Ovary (tissue), 9 donors: ENCODE data around the gene PBXIP1. TPM values are rescaled to one million over a fixed set of nuclear protein-coding genes. Genes with fewer than 3 reads are reported as not detected.
A peak's percentile ranks its signal among the peaks of the same experiment; 100 is the strongest.

Experiments
- DNase-seq, 5 donors: peaks; one replicate each; pipeline ENCODE4 v3.0.0-alpha.2; 2019 to 2020
- H3K27ac ChIP-seq, 2 donors: fragments of 200-600 bp; one replicate each; pipeline versions ENCODE4 v1.5.1 to v1.8.0; 2019 to 2022
- H3K27me3 ChIP-seq: fragments of 200-600 bp; one replicate; pipeline ENCODE4 v1.8.0; 2022
- H3K36me3 ChIP-seq: fragments of 200-600 bp; sonication (generic); one replicate; pipeline ENCODE4 v1.5.1; 2019
- H3K4me1 ChIP-seq: one replicate; pipeline ENCODE4 v1.8.1; 2013; ENCODE audit warnings: mild to moderate bottlenecking, moderate library complexity; ENCODE audit not compliant: insufficient read depth
- H3K4me3 ChIP-seq: fragments of 200-600 bp; sonication (generic); one replicate; pipeline ENCODE4 v1.5.1; 2017
- H3K9me3 ChIP-seq, 2 donors: fragments of 200-600 bp in 1 of 2; sonication (generic) in 1 of 2; one replicate each; pipeline versions ENCODE4 v1.5.1 to v1.8.1; 2013 to 2019; ENCODE audit warnings: mild to moderate bottlenecking in 1 of 2, moderate library complexity in 1 of 2
- EP300 ChIP-seq: sonication (generic); formaldehyde crosslinking; IDR thresholded peaks from one replicate; pipeline ENCODE4 v1.6.1; 2017; ENCODE audit warnings: antibody characterized with exemption
- POLR2A ChIP-seq: fragments of 450-650 bp; IDR thresholded peaks from one replicate; pipeline ENCODE4 v1.6.1; 2017; ENCODE audit warnings: antibody characterized with exemption, mild to moderate bottlenecking, moderate library complexity
- WGBS, 3 donors: extraction: QIAGEN DNeasy Blood & Tissue Kit in 1 of 3; methylation state at CpG; one replicate each; pipeline versions ENCODE4 v1.1.5 to v1.1.7; 2013 to 2017; 5-methylcytosine and 5-hydroxymethylcytosine counted together
- intact Hi-C, 4 donors: fragments of 100-400 bp; cut with DNase I; formaldehyde crosslinking; loops; one replicate each; pipeline versions ENCODE4 v1.11.0 to v1.15.1; 2022 to 2023
- polyA plus RNA-seq, 2 donors: library from polyadenylated mRNA; stranded (reverse); fragments of 200-250 nt in 1 of 2; fragments of 350-450 nt in 1 of 2; fragmentation: Illumina TruSeq in 1 of 2; extraction: RNeasy Lipid Tissue Mini Kit (QIAGEN cat#74804) in 1 of 2; gene quantifications; one replicate each; pipeline ENCODE4 v1.2.3, GENCODE V29; 2013 to 2014
- total RNA-seq, 7 donors: library from RNA; depleted of rRNA in 2 of 7; stranded (reverse); fragments of >200 nt in 2 of 7; fragmentation: NEBNext Ultra II Directional in 3 of 7; extraction: Animal tissue kit (Norgen Biotek cat#: 25700) in 3 of 7; gene quantifications; one replicate each; pipeline versions ENCODE4 v1.1.0 to v1.2.4, GENCODE V29; 2016 to 2023
- TF ChIP-seq, protein P1 (sequence below), 3 donors: fragments of 450-650 bp in 2 of 3; fragments of 200-600 bp in 1 of 3; IDR thresholded peaks; one replicate each; pipeline versions ENCODE4 v1.5.1 to v1.8.0; 2016 to 2022; ENCODE audit warnings: antibody characterized with exemption in 3 of 3, mild to moderate bottlenecking in 1 of 3
- donor health status: DM: no; HTN: no; CAD: no; lungs with moderate emphysema.
- donor health status: DM: no; HTN: no; CAD: no.
- donor health status: Bipolar disorder and iron deficiency.
- donor health status: DM: yes; HTN: yes; CAD: no.
- donor health status: DM: no; HTN: no; CAD: no.
- donor health status: DM: yes; HTN: yes; CAD: no.

PBXIP1 gene
- total and polyA plus RNA-seq, 9 donors, result 78.7 to 170 (median 120) TPM

DNA sequence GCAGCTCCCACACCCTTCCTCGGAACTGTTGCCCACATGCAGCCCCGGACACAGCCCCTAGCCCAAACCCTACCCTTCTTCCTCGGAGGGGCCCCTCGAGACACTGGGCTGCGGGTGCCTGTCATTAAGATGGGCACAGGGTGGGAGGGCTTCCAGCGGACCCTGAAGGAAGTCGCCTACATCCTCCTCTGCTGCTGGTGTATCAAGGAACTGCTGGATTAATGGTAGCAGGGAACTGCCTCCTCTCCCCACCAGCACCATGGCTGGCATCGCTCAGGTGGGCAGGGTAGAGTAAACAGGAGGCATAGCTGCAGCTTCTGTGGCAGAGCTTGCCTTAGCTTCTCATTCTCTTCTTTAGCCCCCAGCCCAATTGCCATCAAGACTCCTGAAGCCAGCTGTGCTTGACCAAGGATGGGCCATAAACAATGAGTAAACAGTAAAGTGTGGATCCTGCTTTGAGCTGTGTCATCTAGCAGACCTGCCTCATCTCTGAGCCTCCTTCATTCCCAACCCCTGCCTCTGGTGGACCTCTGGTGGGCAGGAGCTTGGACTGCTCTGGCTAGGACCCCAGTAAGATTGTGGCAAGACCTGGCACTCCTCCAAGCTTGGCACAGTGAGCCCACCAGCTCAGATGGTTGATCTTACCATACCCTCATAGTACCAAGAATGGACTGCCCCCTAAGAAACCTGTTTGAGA, 37.8 kb upstream of the PBXIP1 start, which contains the start of gene LENEP:
TSS of gene LENEP (plus strand) at position 15 of the 697 bp plus-strand sequence. CDS start at position 37, 22 bp downstream.
- 48 to 59% (median 53%) methylated on average over 8 of the region's 8 CpGs for whole genome bisulfite sequencing, 3 donors

DNA sequence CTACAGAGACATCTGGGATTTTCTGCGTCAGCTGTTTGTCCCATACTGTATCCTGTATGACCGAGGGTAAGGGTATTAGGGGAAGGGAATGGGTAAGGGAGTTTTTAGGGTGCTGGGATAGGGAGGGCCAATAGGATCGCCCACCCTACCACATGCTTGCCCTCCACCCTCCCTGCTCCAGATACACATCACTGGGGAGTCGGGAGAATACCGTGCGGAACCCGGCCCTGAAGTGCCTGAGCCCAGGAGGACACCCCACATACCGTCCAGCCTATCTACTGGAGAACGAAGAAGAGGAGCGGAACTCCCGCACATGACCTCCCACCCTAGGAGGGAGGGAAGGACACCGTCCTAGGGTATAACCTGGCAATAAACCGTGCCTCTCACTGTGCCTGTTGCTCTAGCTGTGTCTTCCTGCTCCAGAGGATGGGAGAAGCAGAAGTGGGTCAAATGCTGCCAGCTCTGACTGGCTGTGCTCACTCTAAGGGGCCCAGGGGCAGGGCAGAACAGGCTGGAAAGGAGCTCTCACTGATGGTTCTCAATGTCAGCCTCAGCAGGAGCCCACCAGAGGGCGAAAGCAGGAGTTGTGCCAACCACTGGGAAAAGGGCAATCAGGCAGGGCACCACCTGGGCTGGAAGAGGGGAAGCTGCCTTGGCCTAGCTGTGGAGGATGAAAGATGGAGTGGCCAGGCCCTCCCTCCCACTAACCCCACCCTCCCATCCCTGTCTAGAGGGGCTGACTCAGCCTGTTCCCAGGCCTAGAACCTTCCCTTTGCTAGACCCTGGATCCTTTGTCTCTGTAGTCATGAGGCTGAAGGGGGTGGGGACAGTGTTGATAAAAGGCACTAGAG, 37.0 kb upstream of the PBXIP1 start:
- Histone ChIP-seq H3K4me1 (no peaks in the 10 kb centered on the region), H3K36me3 (no peaks in the 10 kb centered on the region), H3K4me3 (no peak overlapping the region), H3K27me3 (no peaks in the 10 kb centered on the region), H3K9me3 (no peaks in the 10 kb centered on the region), H3K27ac (no peak overlapping the region)
- TF ChIP-seq POLR2A (no peak), EP300 (no peak)
- TF ChIP-seq, protein P1, sequence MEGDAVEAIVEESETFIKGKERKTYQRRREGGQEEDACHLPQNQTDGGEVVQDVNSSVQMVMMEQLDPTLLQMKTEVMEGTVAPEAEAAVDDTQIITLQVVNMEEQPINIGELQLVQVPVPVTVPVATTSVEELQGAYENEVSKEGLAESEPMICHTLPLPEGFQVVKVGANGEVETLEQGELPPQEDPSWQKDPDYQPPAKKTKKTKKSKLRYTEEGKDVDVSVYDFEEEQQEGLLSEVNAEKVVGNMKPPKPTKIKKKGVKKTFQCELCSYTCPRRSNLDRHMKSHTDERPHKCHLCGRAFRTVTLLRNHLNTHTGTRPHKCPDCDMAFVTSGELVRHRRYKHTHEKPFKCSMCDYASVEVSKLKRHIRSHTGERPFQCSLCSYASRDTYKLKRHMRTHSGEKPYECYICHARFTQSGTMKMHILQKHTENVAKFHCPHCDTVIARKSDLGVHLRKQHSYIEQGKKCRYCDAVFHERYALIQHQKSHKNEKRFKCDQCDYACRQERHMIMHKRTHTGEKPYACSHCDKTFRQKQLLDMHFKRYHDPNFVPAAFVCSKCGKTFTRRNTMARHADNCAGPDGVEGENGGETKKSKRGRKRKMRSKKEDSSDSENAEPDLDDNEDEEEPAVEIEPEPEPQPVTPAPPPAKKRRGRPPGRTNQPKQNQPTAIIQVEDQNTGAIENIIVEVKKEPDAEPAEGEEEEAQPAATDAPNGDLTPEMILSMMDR (IDR thresholded peaks at IDR 0.05), result no peak
- 63 to 72% (median 63%) methylated on average over 14 of the region's 14 CpGs for WGBS, 3 donors
- intact Hi-C loops, result no loop called here
- peak in 1 of 5 donors; percentile 33 for DNase-seq

More for the DNA sequence above, 37.8 kb upstream of the PBXIP1 start, which contains the start of gene LENEP:
- Histone ChIP-seq H3K4me3 (no peak within 1 kb of the TSS), H3K27me3 (no peaks in the 10 kb centered on the region), H3K36me3 (no peaks in the 10 kb centered on the region), H3K9me3 (no peaks in the 10 kb centered on the region), H3K27ac (no peak within 1 kb of the TSS), H3K4me1 (no peaks in the 10 kb centered on the region)
- no peak for TF ChIP-seq POLR2A
- TF ChIP-seq, protein P1 (IDR thresholded peaks at IDR 0.05), result no peak
- TF ChIP-seq EP300, result no peak
- intact Hi-C loops, result no loop called here
- peak in 1 of 5 donors; percentile 35 for DNase-seq

GRCh38 chr1:154990276-154990675, 34.4 kb upstream of the PBXIP1 start:
- Histone ChIP-seq H3K36me3 (no peaks in the 10 kb centered on the region), H3K4me1 (no peaks in the 10 kb centered on the region), H3K4me3 (no peak overlapping the region), H3K9me3 (no peaks in the 10 kb centered on the region), H3K27ac (no peak overlapping the region), H3K27me3 (no peaks in the 10 kb centered on the region)
- intact Hi-C loops, result no loop called here
- 90 to 93% (median 90%) methylated on average over 8 of the region's 8 CpGs for WGBS, 3 donors
- TF ChIP-seq, protein P1 (IDR thresholded peaks at IDR 0.05), result no peak
- TF ChIP-seq EP300 (no peak), POLR2A (no peak)
- no peak for DNase-seq

- Histone ChIP-seq H3K27ac (no peak overlapping the region), H3K36me3 (no peaks in the 10 kb centered on the region), H3K9me3 (no peaks in the 10 kb centered on the region), H3K4me3 (no peak overlapping the region), H3K27me3 (no peaks in the 10 kb centered on the region), H3K4me1 (no peaks in the 10 kb centered on the region)
- no peak for TF ChIP-seq POLR2A
- TF ChIP-seq, protein P1 (IDR thresholded peaks at IDR 0.05), result no peak
- no peak for TF ChIP-seq EP300
- no peak for DNase-seq
- WGBS, 3 donors, result 80 to 85% (median 83%) methylated on average over 3 of the region's 3 CpGs
- intact Hi-C loops, result no loop called here
Measured at GRCh38 chr1:154989195-154989860, 33.4 kb upstream of the PBXIP1 start.
